ENCODE results near the gene LBR.

LBR gene

DNA sequence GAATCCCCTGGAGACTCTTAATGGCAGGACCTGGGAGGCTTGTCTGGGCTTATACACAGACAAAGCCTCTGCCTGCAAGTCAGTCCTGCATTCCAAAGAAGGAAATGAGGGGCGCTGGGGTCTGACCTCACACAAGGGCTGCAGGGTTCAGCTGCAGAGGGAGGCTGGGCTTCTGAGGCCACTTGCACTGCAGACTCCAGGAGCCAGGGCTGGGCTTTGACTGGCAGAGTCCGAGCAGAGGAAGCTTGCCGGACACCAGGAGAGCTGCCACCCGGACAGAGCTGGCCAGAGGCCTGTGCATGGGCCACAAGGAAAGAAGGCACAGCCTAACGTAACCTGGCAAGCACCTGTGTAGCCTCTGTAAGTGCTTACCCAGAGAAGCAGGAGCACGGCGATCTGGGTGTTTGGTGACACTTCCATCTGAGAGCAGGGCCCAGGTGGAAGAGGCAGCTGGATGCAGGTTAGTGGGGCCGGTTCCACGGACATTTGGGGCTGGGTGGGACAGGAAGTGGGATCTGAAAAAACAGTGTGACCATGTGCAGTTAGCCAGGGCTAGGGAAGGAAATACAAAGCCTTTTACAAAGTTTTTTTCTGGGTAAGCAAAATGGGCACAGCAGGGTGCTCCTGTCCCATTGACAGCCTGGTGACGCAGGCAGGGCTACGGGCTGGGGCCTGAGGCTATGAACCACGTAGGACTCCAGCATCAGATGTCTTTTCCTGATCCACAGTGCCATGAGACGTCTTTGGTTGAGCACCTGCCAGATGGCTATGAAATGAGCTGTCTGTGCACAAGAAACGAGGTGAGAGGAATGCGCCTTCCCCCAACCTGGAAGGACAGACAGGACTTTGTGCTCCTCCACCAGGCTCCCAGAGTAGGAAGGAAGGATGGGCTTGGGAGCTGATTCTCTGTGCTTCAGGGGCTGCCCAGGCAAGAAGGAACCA lies 37.3 kb upstream of the LBR start:
- DNase-seq (ENCODE audit: low read depth in 1 of 2, low spot score in 1 of 2) = no peak

GRCh38 chr1:225462714-225463574 lies 35.1 kb upstream of the LBR start:
- DNase-seq (ENCODE audit: low read depth in 1 of 2, low spot score in 1 of 2) = no peak

- DNase-seq (ENCODE audit: low read depth in 1 of 2, low spot score in 1 of 2) = no peak
These were observed 34.5 kb upstream of the LBR start for GRCh38 chr1:225462429-225462713.

DNA sequence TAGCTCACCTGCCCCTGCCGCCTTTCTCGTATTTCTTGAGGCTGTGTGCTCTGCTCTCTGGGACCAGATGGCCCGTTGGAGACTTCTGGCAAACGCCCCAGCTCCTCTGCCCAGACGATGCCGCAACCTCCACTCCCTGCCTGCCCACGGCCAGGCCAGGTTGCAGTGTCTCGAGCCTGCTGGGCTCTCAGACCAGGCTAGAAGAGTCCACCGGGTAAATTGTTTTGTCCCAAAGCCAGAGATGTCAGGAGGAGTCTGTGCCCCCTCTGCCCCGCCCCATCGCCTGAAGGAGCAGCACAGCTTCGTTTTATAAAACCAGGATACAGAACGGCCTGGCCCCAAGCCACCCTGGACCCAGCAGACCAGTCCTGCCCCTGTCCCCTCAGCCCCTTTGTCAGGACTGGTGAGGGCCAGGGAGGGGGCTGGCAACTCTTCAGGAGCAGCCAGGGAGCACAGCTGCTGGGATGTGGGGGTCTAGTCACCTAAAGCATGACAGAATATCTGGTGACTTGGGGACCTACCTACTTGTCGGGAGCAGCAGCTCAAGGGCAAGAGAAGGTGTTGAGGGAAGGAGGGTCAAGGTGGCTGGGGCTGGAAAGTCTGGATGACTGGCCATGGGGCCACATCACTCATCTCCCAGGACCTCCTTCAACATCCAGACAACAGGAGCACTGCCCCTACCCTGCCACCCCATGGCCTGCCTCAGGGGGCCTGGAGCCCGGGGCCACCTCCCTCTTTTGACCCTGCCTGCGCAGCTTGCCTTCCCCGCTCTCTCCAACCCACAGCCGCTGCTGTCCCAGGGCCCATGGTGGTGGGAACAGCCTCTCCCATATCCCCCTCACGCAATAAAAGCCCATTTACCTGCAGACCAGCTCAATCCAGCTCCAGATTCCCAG lies 33.9 kb upstream of the LBR start:
- no peak for DNase-seq (ENCODE audit: low read depth in 1 of 2, low spot score in 1 of 2)

DNA sequence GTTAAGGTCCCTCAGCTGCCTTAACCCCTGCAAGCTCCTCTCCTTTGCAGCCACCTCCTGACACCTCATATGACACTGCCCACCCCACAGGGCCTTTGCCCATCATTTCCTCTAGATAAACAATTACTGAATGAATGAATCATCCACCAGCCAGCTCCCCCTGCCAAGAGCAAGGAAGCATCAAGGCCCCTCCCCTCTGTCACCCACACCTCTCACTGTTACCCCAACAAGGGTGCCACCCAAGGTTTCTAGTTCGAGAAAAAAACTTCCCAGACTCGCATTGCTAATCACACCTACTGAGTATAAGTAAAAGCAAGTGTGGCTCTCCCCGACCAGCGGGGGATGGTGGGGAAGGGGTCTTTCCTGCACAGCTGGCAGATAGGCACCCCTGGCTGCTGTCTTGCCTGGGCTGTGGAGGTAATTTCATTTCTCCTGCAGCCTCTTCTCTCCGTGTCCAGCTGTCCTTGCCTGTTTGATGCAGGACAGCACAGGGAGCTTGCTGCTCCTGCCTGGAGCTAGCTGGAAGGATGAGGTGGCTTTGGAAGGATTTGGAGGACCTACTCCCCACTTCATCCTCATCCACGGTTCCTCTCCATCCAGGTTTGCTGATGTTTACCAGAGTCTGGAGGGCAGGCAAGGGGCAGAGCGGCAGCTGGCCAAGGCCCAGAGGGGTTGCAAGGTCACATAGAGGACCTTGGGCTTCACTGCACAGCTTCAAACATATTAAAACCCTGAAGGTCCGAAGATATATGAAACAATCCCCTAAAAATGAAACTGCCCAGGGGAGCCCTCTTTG lies 33.1 kb upstream of the LBR start:
- peak; percentile 19 to 42 for DNase-seq (ENCODE audit: low read depth in 1 of 2, low spot score in 1 of 2)

DNA sequence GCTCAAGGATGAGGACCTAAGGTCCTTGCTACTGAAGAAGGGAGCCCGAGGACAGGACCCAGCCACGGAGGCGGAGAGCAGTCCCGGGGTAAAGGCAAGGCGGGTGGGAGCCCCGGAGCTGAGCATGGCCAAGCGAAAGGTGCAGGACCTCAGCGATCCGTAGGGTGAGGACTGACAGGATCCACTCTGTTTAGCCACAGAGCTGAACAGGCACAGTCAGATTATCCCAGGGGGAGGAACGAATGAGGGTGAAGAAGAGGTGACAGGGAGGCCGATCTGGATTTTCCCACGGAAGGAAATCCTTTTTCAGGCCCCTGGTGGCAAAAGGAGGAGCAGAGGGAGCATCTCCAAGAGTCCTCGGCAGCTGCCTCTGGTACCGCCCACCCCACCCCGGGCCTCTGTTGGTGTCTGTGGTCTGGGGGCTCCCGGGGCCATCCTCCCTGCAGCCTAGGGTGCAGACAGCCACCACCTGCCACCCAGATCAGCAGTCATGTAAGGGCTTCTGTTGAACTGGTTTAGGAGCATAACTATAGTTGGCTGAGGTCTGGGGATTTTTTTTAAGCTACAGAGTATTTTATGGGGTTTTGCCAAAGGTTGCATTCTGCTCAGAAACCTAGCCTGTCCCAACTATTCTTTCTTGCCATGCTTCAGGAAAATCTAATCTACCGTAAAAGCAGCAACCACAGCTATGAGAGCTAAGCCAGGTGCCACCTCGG lies 32.3 kb upstream of the LBR start:
- DNase-seq (ENCODE audit: low read depth in 1 of 2, low spot score in 1 of 2) = no peak

DNA sequence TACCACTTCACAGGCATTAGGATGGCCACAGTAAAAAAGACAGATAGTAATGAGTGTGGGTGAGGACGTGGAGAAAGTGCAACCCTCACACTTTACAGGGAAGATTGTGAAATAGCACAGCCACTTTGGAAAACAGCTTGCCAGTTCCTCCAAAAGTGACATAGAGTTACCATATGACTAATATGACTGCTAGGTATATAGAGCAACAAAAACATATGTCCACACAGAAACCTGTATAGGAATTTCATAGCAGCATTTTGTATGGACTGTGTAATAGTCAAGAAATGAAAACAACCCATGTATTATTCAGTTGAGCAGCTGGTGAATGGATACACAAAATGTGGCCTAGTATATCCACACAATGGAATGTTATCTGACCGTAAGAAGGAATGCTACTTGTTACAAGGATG lies 30.4 kb upstream of the LBR start:
- DNase-seq (ENCODE audit: low read depth in 1 of 2, low spot score in 1 of 2) = no peak

DNA sequence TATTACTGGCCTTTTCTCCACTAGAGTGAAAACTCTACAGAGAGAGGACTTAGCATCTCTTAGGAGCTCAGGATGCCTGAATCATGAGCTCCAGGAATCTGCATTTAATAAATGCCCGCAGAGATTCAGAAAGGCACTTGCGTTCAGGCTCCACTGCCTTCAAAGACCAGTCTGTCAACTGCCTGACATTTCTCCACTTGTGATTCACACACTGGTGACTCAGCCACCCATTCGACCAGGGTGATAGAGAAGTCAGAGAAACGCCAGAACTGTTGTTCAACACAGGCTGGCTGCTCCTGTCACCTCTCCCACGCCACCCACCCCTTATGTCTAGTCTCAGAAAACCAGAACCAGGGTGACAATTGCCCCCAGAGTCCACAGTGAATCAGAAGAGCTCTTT lies 26.9 kb upstream of the LBR start:
- peak; percentile 63 to 86 for DNase-seq (ENCODE audit: low read depth in 1 of 2, low spot score in 1 of 2)

DNA sequence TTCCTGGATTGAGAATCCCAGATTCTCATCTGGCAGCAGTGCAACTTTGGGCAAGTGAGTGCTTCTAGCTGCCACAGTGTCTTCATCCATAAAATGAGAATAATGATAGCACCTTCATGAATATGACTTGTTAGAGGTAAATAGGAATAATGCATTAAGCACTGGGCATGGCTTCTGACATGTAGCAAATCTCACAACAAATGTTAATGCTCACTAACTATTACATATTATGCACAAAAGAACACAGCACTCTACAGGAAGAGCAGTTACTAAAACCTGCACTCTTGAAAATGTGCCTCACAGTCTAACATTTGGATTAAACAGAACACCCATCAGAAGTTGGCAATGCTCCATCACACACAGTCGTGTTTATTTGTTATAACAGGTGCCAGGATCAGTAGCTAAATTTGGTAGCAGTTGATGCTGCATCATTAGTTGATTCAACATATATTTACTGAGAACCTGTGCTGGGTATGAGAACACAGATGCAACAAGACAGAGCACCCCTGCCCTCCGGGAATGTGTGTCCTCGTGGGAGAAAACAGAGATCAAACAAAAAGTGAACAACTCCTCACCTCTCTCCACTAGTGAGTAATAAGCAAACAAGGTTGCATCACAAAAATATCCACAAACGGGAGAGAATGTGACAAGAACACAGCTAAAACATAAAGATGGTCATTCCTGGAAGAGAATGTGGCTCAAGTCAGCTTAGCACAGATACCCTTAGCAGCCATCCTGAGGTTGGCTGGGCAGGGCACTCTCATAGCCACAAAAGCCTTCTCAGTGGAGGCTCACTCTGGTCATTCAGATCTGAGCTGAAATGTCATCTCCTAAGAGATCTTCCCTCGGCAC lies 26.2 kb upstream of the LBR start:
- DNase-seq (ENCODE audit: low read depth in 1 of 2, low spot score in 1 of 2) = no peak

- no peak for DNase-seq (ENCODE audit: low read depth in 1 of 2, low spot score in 1 of 2)
These were observed 24.1 kb upstream of the LBR start for GRCh38 chr1:225451840-225452515.

- no peak for DNase-seq (ENCODE audit: low read depth in 1 of 2, low spot score in 1 of 2)
These were observed 23.5 kb upstream of the LBR start for GRCh38 chr1:225451340-225451739.

GRCh38 chr1:225450491-225451191 lies 22.8 kb upstream of the LBR start:
- no peak for DNase-seq (ENCODE audit: low read depth in 1 of 2, low spot score in 1 of 2)

- DNase-seq (ENCODE audit: low read depth in 1 of 2, low spot score in 1 of 2) = no peak
These were observed 21.9 kb upstream of the LBR start for GRCh38 chr1:225449774-225450173.

GRCh38 chr1:225449261-225449660 lies 21.4 kb upstream of the LBR start:
- DNase-seq (ENCODE audit: low read depth in 1 of 2, low spot score in 1 of 2) = no peak

GRCh38 chr1:225448146-225448805 lies 20.4 kb upstream of the LBR start:
- DNase-seq (ENCODE audit: low read depth in 1 of 2, low spot score in 1 of 2) = no peak

- DNase-seq (ENCODE audit: low read depth in 1 of 2, low spot score in 1 of 2) = no peak
These were observed 19.8 kb upstream of the LBR start for GRCh38 chr1:225447650-225448089.

DNA sequence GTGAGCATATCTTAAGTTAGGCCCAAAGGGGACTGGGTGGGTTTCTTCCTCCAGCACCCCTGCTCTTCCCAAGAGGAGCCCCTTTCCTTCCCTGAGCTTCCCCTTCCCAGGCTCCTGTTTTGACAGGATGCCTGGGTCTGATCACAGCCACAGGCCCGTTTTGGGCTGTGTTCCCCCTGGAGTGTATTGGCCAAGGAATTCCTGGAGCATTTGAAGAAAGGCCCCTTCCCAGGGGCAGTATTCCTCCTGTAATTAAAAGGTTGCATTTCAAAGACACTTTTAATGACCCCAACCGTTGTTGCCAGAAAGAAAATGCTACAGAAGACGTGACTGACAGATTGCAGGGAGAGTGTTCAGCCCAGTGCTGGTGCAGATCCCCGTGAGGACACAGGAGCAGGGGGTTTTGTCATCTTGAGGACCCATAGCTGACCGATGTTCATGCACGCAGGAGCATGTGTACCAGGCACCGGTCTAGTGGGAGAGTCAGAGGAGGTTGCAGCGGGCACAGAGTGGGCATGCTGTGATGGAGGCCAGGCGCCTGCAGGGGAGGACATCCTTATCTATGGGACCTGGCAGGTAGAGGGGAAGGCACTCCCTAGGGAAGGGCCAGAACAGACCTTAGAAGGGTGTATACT lies 19.3 kb upstream of the LBR start:
- DNase-seq (ENCODE audit: low read depth in 1 of 2, low spot score in 1 of 2) = no peak

All from activated CD4-positive, alpha-beta T cell treated with anti-CD3 and anti-CD28 coated beads, Interleukin-2, amount 50 U/mL, for 24 hours (primary cell).